Smooth muscle cell of the pulmonary artery (primary cell): ENCODE measurements around the gene STARD5. TPM values are rescaled to one million over a fixed set of nuclear protein-coding genes. Genes with fewer than 3 reads are reported as not detected.

Source experiments
- total RNA-seq: library from RNA; depleted of rRNA; stranded (reverse); fragments of >200 nt; gene quantifications from 2 replicates; pipeline ENCODE4 v1.2.3, GENCODE V29; 2014

STARD5 gene, protein sequence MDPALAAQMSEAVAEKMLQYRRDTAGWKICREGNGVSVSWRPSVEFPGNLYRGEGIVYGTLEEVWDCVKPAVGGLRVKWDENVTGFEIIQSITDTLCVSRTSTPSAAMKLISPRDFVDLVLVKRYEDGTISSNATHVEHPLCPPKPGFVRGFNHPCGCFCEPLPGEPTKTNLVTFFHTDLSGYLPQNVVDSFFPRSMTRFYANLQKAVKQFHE
- 12.2 and 12.7 TPM in 2 replicates for total RNA-seq

DNA sequence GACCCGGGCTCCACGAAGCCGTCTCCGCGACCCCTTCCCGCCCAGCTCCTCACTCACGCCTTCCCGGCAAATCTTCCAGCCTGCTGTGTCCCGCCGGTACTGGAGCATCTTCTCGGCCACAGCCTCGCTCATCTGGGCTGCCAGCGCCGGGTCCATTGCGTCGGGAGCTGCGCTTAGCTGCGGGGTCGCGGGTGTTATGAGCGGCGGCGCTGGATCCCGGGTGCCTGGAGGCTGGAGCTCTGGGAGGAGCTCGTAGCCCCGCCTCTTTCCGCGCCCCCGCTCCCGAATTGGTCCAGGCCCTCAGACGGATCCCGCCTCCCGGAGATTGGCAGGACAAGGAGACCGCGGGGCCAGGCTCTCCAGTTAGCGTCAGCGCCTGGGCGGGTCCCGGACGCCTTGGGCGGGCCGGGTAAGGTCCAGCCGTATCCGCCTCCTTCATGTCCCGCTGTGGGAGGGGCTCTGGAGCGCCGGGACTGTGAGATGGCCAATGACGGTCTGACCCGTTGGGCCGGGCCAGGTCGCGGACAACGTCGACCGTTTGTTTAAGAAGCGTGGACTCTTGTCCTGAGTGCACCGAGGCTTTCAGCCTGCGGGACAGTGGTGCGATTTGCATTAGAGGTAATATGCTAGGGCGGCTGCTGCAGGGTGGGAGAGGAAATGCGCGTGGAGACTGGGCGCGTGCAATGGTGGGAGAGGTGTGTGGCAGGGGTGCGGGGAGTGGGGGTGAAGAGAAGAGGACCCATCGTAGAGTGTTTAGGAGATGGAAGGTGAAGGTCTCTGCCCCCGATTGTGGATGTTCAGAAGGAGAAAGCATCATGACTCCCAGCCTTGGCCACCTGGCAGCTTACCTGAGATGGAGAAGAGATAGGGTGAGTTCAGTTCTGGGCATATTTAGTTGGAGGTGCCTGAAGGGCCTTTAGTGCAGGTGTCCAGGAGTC, at the start of gene STARD5:
TSS of gene STARD5 (minus strand) at position 198 of the 938 bp plus-strand sequence. CDS start at position 156, 42 bp downstream.

Other genes starting within 250 kb of the STARD5 start
- 0.10 TPM in 1 of 2 replicates, not detected in the other for gene CFAP161, start 189.9 kb downstream of the STARD5 start, total RNA-seq
- gene IL16, start 127.3 kb downstream of the STARD5 start, total RNA-seq = 0.20 and 0.65 TPM in 2 replicates
- 0.13 and 0.20 TPM in 2 replicates for gene TMC3, start 50.1 kb upstream of the STARD5 start, total RNA-seq